ENCODE data around the gene GLOD5.

GRCh38 chrX:48818866-48819265 is 57.3 kb downstream of the GLOD5 start:
- TF ChIP-seq, protein P1, sequence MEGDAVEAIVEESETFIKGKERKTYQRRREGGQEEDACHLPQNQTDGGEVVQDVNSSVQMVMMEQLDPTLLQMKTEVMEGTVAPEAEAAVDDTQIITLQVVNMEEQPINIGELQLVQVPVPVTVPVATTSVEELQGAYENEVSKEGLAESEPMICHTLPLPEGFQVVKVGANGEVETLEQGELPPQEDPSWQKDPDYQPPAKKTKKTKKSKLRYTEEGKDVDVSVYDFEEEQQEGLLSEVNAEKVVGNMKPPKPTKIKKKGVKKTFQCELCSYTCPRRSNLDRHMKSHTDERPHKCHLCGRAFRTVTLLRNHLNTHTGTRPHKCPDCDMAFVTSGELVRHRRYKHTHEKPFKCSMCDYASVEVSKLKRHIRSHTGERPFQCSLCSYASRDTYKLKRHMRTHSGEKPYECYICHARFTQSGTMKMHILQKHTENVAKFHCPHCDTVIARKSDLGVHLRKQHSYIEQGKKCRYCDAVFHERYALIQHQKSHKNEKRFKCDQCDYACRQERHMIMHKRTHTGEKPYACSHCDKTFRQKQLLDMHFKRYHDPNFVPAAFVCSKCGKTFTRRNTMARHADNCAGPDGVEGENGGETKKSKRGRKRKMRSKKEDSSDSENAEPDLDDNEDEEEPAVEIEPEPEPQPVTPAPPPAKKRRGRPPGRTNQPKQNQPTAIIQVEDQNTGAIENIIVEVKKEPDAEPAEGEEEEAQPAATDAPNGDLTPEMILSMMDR (IDR thresholded peaks at IDR 0.05), result no peak
- TF ChIP-seq POLR2A (IDR thresholded peaks at IDR 0.05), result no peak
